Endothelial cell of umbilical vein (primary cell): ENCODE results near the gene JTB. TPM values are rescaled to one million over a fixed set of nuclear protein-coding genes. Genes with fewer than 3 reads are reported as not detected.
A peak's percentile ranks its signal among the peaks of the same experiment; 100 is the strongest.

Source experiments
- BruUV-seq: library from RNA; stranded (reverse); fragments of 400-500 nt; replicated peaks from 2 replicates; lab custom pipeline; 2021; lab: Mats Ljungman, UMichigan
- CTCF ChIA-PET: fragments of 300-600, 350-600 bp; sonication (Branson Sonifier 250); formaldehyde crosslinking; loops from one replicate; lab custom pipeline; 2021; ENCODE audit warnings: antibody characterized with exemption, inconsistent platforms; lab: Charles Lee
- POLR2A ChIA-PET: fragments of 300-600, 350-600 bp; sonication (Branson Sonifier 250); formaldehyde crosslinking; loops from one replicate; lab custom pipeline; 2021; ENCODE audit warnings: antibody characterized with exemption, inconsistent platforms; lab: Charles Lee
- DNase-seq: peaks from one replicate; pipeline ENCODE4 v3.0.0-alpha.2; 2011; ENCODE audit warnings: low read depth, low spot score
- FAIRE-seq: peaks from 2 replicates; lab custom pipeline; 2011; peaks lifted over from hg19 to GRCh38; lab: Jason Lieb, UNC
- H2AFZ ChIP-seq: 2 replicates; pipeline ENCODE4 v1.6.0; 2012; ENCODE audit warnings: low read depth, low read length, control low read depth, inconsistent platforms
- H3K27ac ChIP-seq: 2 replicates; pipeline ENCODE4 v1.5.1; 2011; ENCODE audit warnings: low read depth, mild to moderate bottlenecking, control low read depth, low read length, moderate library complexity; ENCODE audit not compliant: insufficient read depth
- H3K27me3 ChIP-seq, 2 experiments: 2 replicates each; pipeline versions ENCODE4 v1.6.0 to v1.6.1; 2011; ENCODE audit warnings: low read length in 2 of 2, mixed read lengths in 1 of 2; ENCODE audit not compliant: control insufficient read depth in 2 of 2, insufficient read depth in 2 of 2
- H3K36me3 ChIP-seq, 2 experiments: 2 replicates in 1 of 2; 3 replicates in 1 of 2; pipeline ENCODE4 v1.5.1; 2011; ENCODE audit warnings: low read length in 2 of 2, mild to moderate bottlenecking in 1 of 2, moderate library complexity in 1 of 2; ENCODE audit not compliant: control insufficient read depth in 2 of 2, insufficient read depth in 2 of 2; ENCODE audit errors: extremely low read depth in 1 of 2
- H3K4me1 ChIP-seq: 3 replicates; pipeline ENCODE4 v1.5.1; 2011; ENCODE audit warnings: mild to moderate bottlenecking, low read length; ENCODE audit not compliant: control insufficient read depth, insufficient read depth; ENCODE audit errors: extremely low read depth
- H3K4me2 ChIP-seq: 2 replicates; pipeline ENCODE4 v1.6.1; 2011; ENCODE audit warnings: low read length, control low read depth, mixed read lengths; ENCODE audit not compliant: insufficient read depth
- H3K4me3 ChIP-seq, 3 experiments: fragments of 200-600 bp in 1 of 3; sonication (generic), shearing (Covaris generic) in 1 of 3; replicated peaks in 1 of 3; 2 replicates each; pipeline ENCODE4 v1.5.1; 2011 to 2016; ENCODE audit warnings: control low read depth in 3 of 3, low read length in 3 of 3, mild to moderate bottlenecking in 2 of 3, inconsistent platforms in 1 of 3, low read depth in 1 of 3, moderate library complexity in 1 of 3; ENCODE audit not compliant: insufficient read depth in 1 of 3
- H3K79me2 ChIP-seq: 2 replicates; pipeline ENCODE4 v1.6.0; 2012; ENCODE audit warnings: low read length, inconsistent platforms; ENCODE audit not compliant: control insufficient read depth, insufficient read depth
- H3K9ac ChIP-seq: replicated peaks from 2 replicates; pipeline ENCODE3; 2011; ENCODE audit warnings: low read length, control low read depth; ENCODE audit not compliant: insufficient read depth; ENCODE audit errors: extremely low read depth
- H3K9me1 ChIP-seq: replicated peaks from 3 replicates; pipeline ENCODE4 v1.6.0; 2011; ENCODE audit warnings: mild to moderate bottlenecking, low read length; ENCODE audit not compliant: control insufficient read depth, insufficient read depth; ENCODE audit errors: extremely low read depth
- H3K9me3 ChIP-seq: replicated peaks from 2 replicates; pipeline ENCODE4 v1.5.1; 2012; ENCODE audit warnings: low read length, inconsistent platforms; ENCODE audit not compliant: control insufficient read depth, insufficient read depth
- H4K20me1 ChIP-seq: replicated peaks from 2 replicates; pipeline ENCODE3; 2011; ENCODE audit warnings: mild to moderate bottlenecking, low read length; ENCODE audit not compliant: control insufficient read depth, insufficient read depth; ENCODE audit errors: extremely low read depth
- FOS ChIP-seq: IDR thresholded peaks from 2 replicates; pipeline ENCODE4 v1.6.1; 2011; ENCODE audit warnings: mild to moderate bottlenecking, low read length, moderate library complexity, borderline replicate concordance; ENCODE audit not compliant: insufficient read depth
- JUN ChIP-seq: IDR thresholded peaks from 2 replicates; pipeline ENCODE4 v1.6.1; 2011; ENCODE audit warnings: borderline replicate concordance, low read depth; ENCODE audit not compliant: insufficient read length, insufficient read depth
- dilution Hi-C: fragments of 300-500 bp; cut with MboI; formaldehyde crosslinking; loops from one replicate; pipeline ENCODE4 v1.15.0; 2019; ENCODE audit warnings: low sequenced_read_pairs; ENCODE audit not compliant: extremely low pct_ligation_motif_present
- intact Hi-C: fragments of 100-400 bp; cut with micrococcal nuclease; formaldehyde crosslinking; loops from one replicate; pipeline ENCODE4 v1.10.0; 2022
- polyA plus RNA-seq, 4 experiments: library from polyadenylated mRNA; depleted of rRNA in 3 of 4; stranded (reverse) in 3 of 4; unstranded in 1 of 4; fragments of >200 nt; gene quantifications; 2 replicates each; pipeline versions ENCODE4 v1.2.1 to v1.2.3, GENCODE V29; 2011 to 2012; ENCODE audit warnings: missing spikeins in 1 of 4
- total RNA-seq: library from RNA; stranded (reverse); gene quantifications from 2 replicates; pipeline ENCODE4 v1.2.3, GENCODE V29; 2021
- TF ChIP-seq, protein P1 (sequence below), 2 donors: IDR thresholded peaks; 1 replicate in 1 of 2; 2 replicates in 1 of 2; pipeline ENCODE4 v1.5.1; 2011; ENCODE audit warnings: low read length in 2 of 2, mild to moderate bottlenecking in 2 of 2, moderate library complexity in 2 of 2, control low read depth in 1 of 2, inconsistent platforms in 1 of 2, low read depth in 1 of 2; ENCODE audit not compliant: insufficient read depth in 1 of 2; ENCODE audit errors: extremely low read depth in 1 of 2

The JTB gene
- total and polyA plus RNA-seq, 2 donors (not counting 3 experiments of a cell fraction or from before 2014, with no cell fraction given), result 90.2 to 149 TPM

- peak overlapping the region; percentile 80 for H3K9ac ChIP-seq
- H4K20me1 ChIP-seq, result no peaks in the 10 kb centered on the region
- no peaks in the 10 kb centered on the region for H3K9me3 ChIP-seq
- TF ChIP-seq JUN, result peak; percentile 37
- TF ChIP-seq, protein P1, sequence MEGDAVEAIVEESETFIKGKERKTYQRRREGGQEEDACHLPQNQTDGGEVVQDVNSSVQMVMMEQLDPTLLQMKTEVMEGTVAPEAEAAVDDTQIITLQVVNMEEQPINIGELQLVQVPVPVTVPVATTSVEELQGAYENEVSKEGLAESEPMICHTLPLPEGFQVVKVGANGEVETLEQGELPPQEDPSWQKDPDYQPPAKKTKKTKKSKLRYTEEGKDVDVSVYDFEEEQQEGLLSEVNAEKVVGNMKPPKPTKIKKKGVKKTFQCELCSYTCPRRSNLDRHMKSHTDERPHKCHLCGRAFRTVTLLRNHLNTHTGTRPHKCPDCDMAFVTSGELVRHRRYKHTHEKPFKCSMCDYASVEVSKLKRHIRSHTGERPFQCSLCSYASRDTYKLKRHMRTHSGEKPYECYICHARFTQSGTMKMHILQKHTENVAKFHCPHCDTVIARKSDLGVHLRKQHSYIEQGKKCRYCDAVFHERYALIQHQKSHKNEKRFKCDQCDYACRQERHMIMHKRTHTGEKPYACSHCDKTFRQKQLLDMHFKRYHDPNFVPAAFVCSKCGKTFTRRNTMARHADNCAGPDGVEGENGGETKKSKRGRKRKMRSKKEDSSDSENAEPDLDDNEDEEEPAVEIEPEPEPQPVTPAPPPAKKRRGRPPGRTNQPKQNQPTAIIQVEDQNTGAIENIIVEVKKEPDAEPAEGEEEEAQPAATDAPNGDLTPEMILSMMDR (IDR thresholded peaks at IDR 0.05; ENCODE audit: extremely low read depth in 1 of 2, insufficient read depth in 1 of 2, low read depth in 1 of 2, low read length in 2 of 2), result no peak
- TF ChIP-seq FOS, result peak; percentile 48
- H2AFZ ChIP-seq, result no peak overlapping the region
- H3K4me2 ChIP-seq, result peak overlapping the region; percentile 72
- DNase-seq, result peak; percentile 48
- dilution Hi-C loops (no loop called here), intact Hi-C loops (loop anchor here (1.0 to 5.0 kb wide), 6 partner anchors 14 to 80 kb away; partner anchors contain the start of genes DENND4B, JTB, RAB13 and RPS27)
- ChIA-PET POLR2A (interaction anchor here (1.0 to 1.5 kb wide), 3 partner anchors 9 to 16 kb away, joined by 3 to 5 read pairs (median 4); partner anchors contain the start of genes DENND4B and JTB), CTCF (interaction anchor here (1.1 to 3.0 kb wide), 7 partner anchors 15 to 182 kb away, joined by 3 to 21 read pairs (median 6); partner anchors contain the start of genes DENND4B, GATAD2B, JTB and RAB13)
- no TSS peak for BruUV-seq
- H3K4me1 ChIP-seq, result peaks cover 44% of the 10 kb centered on the region
- peaks cover 0 to 8% of the 10 kb centered on the region in 2 experiments for H3K36me3 ChIP-seq
- peaks cover 17% of the 10 kb centered on the region for H3K79me2 ChIP-seq
- H3K4me3 ChIP-seq, result peak overlapping the region; percentile 27 to 73 (median 55)
- no peaks in the 10 kb centered on the region for H3K9me1 ChIP-seq
- H3K27ac ChIP-seq, result peak overlapping the region; percentile 64
- H3K27me3 ChIP-seq, result no peaks in the 10 kb centered on the region
- peak; percentile 86 for FAIRE-seq
These were observed 15.1 kb downstream of the JTB start for GRCh38 chr1:153962088-153963029.
